ENCODE data around the gene EPHX1.

DNA sequence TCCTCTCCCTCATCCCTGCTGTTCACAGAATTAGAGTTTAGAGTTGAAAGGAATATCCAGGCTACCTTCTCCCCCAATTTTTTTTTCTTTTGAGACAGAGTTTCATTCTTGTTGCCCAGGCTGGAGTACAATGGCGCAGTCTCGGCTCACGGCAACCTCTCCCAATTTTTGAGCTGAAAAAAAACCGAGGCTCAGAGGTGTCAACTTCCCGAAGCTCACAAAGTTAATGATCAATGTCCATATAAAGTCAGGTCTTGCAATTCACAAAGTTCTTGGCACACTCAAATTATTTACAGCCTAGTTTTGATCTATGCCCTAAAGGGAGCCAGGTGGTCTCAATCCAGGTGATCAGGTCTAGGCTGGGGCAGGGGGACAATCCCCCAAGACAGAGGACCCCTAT is 79.8 kb downstream of the EPHX1 start:
- TF ChIP-seq, protein P1, sequence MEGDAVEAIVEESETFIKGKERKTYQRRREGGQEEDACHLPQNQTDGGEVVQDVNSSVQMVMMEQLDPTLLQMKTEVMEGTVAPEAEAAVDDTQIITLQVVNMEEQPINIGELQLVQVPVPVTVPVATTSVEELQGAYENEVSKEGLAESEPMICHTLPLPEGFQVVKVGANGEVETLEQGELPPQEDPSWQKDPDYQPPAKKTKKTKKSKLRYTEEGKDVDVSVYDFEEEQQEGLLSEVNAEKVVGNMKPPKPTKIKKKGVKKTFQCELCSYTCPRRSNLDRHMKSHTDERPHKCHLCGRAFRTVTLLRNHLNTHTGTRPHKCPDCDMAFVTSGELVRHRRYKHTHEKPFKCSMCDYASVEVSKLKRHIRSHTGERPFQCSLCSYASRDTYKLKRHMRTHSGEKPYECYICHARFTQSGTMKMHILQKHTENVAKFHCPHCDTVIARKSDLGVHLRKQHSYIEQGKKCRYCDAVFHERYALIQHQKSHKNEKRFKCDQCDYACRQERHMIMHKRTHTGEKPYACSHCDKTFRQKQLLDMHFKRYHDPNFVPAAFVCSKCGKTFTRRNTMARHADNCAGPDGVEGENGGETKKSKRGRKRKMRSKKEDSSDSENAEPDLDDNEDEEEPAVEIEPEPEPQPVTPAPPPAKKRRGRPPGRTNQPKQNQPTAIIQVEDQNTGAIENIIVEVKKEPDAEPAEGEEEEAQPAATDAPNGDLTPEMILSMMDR (IDR thresholded peaks at IDR 0.05) = no peak
- TF ChIP-seq POLR2AphosphoS5 (IDR thresholded peaks at IDR 0.05) = no peak
- no peak for TF ChIP-seq POLR2A (IDR thresholded peaks at IDR 0.05)
